ENCODE data around the gene SPATA18. TPM values are rescaled to one million over a fixed set of nuclear protein-coding genes. Genes with fewer than 3 reads are reported as not detected.
"Not testable (repeated sequence)": the region's sequence is repeated elsewhere in the genome, so short reads cannot be mapped to it uniquely, and the experiment has no call there.

SPATA18 gene
- total RNA-seq, 1 experiment from 2014 or later, result 0.47 TPM

DNA sequence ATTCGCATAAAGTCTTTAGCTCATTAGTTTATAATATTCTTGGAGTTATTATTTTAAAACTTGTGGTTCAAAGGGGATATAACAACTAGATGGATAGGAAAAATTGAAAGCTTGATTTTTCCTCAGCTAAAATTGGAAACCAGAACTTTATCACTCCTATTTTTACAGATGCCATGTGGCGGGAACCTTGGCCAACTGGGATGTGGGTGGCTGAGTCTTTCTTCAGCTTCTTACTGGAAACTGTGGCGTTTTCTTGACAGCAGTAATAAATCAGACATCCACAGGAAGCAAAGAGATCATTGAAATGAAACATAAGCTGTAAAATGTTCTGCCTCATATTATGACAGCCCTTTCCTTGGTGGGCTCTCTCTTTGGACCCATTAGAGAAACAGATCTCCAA is 84.1 kb downstream of the SPATA18 start:
- no peak overlapping the region for H3K4me3 ChIP-seq (replicated peaks in 1 of 2; ENCODE audit: low read depth in 1 of 2, low read length in 2 of 2)
- no peak overlapping the region for H3K4me2 ChIP-seq (ENCODE audit: low read length)
- ChIA-PET RAD21 (ENCODE audit: low non-redundant PET in 1 of 2, low total read pairs in 2 of 2, uncharacterized antibody in 2 of 2, unreplicated experiment in 2 of 2) (no interaction called here), POLR2A (no interaction called here), CTCF (no interaction called here)
- no TSS peak for BruUV-seq (replicated peaks)
- no peaks in the 10 kb centered on the region for H3K9me2 ChIP-seq (ENCODE audit: insufficient read depth)
- H4K20me1 ChIP-seq (ENCODE audit: insufficient read depth), result no peaks in the 10 kb centered on the region
- H3K4me1 ChIP-seq (ENCODE audit: control insufficient read depth in 1 of 2, insufficient read depth in 2 of 2, low read length in 2 of 2), result no peaks in the 10 kb centered on the region
- TF ChIP-seq ZBTB33 (IDR thresholded peaks at IDR 0.05; ENCODE audit: extremely low read depth, insufficient replicate concordance, low read length) (no peak), FOSL1 (IDR thresholded peaks at IDR 0.05; ENCODE audit: low read depth) (no peak), POLR2A (IDR thresholded peaks at IDR 0.05; ENCODE audit: borderline replicate concordance, extremely low read depth, insufficient read depth, insufficient read length) (no peak), EZH2 (IDR thresholded peaks at IDR 0.05) (no peak), JUND (IDR thresholded peaks at IDR 0.05) (no peak), ZNF274 (IDR thresholded peaks at IDR 0.05; ENCODE audit: low read depth, low read length) (no peak), EGR1 (IDR thresholded peaks at IDR 0.05; ENCODE audit: low read depth) (no peak), TCF7L2 (IDR thresholded peaks at IDR 0.05; ENCODE audit: borderline replicate concordance, extremely low read depth, insufficient read depth, insufficient read length) (no peak), ZFX (IDR thresholded peaks at IDR 0.05) (no peak), POLR2AphosphoS5 (IDR thresholded peaks at IDR 0.05; ENCODE audit: low read depth, low read length) (no peak), RAD21 (IDR thresholded peaks at IDR 0.05; ENCODE audit: low read depth) (no peak), CEBPB (IDR thresholded peaks at IDR 0.05; ENCODE audit: low read depth) (no peak), SIN3A (IDR thresholded peaks at IDR 0.05; ENCODE audit: low read depth) (no peak), EZH2phosphoT487 (IDR thresholded peaks at IDR 0.05; ENCODE audit: borderline replicate concordance) (no peak), ELF1 (IDR thresholded peaks at IDR 0.05; ENCODE audit: borderline replicate concordance, low read depth) (no peak), CBX3 (IDR thresholded peaks at IDR 0.05; ENCODE audit: low read depth) (no peak), SRF (IDR thresholded peaks at IDR 0.05; ENCODE audit: low read depth) (no peak), ATF3 (IDR thresholded peaks at IDR 0.05) (no peak)
- TF ChIP-seq, protein P1, sequence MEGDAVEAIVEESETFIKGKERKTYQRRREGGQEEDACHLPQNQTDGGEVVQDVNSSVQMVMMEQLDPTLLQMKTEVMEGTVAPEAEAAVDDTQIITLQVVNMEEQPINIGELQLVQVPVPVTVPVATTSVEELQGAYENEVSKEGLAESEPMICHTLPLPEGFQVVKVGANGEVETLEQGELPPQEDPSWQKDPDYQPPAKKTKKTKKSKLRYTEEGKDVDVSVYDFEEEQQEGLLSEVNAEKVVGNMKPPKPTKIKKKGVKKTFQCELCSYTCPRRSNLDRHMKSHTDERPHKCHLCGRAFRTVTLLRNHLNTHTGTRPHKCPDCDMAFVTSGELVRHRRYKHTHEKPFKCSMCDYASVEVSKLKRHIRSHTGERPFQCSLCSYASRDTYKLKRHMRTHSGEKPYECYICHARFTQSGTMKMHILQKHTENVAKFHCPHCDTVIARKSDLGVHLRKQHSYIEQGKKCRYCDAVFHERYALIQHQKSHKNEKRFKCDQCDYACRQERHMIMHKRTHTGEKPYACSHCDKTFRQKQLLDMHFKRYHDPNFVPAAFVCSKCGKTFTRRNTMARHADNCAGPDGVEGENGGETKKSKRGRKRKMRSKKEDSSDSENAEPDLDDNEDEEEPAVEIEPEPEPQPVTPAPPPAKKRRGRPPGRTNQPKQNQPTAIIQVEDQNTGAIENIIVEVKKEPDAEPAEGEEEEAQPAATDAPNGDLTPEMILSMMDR (IDR thresholded peaks at IDR 0.05 in 2 of 3, conservative IDR thresholded peaks at IDR 0.05 in 1 of 3; ENCODE audit: borderline replicate concordance in 1 of 3, insufficient read depth in 1 of 3, low read depth in 2 of 3, low read length in 2 of 3), result no peak
- TF ChIP-seq, protein P2, sequence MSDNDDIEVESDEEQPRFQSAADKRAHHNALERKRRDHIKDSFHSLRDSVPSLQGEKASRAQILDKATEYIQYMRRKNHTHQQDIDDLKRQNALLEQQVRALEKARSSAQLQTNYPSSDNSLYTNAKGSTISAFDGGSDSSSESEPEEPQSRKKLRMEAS (IDR thresholded peaks at IDR 0.05), result no peak
- no peak overlapping the region for H2AFZ ChIP-seq (ENCODE audit: low read depth, low read length, poor library complexity, severe bottlenecking)
- no peak for ATAC-seq
- no peaks in the 10 kb centered on the region for H3K79me2 ChIP-seq (ENCODE audit: insufficient read depth, low read length)
- H3K27me3 ChIP-seq (ENCODE audit: insufficient read depth, low read length), result peaks cover 16% of the 10 kb centered on the region; the same call in 1 of the 2 replicates
- H3K27ac ChIP-seq (ENCODE audit: low read depth, low read length), result no peak overlapping the region
- no peak overlapping the region for H3K9ac ChIP-seq (ENCODE audit: low read length)
- no peaks in the 10 kb centered on the region for H3K9me3 ChIP-seq (ENCODE audit: control insufficient read depth in 1 of 2, insufficient read depth in 1 of 2, low read depth in 1 of 2, low read length in 2 of 2)
- no peak for DNase-seq (ENCODE audit: low read depth, low spot score)
- H3K36me3 ChIP-seq (ENCODE audit: control insufficient read depth in 1 of 2, insufficient read depth in 2 of 2, low read length in 2 of 2), result no peaks in the 10 kb centered on the region
- intact Hi-C loops (cut with micrococcal nuclease), result no loop called here

DNA sequence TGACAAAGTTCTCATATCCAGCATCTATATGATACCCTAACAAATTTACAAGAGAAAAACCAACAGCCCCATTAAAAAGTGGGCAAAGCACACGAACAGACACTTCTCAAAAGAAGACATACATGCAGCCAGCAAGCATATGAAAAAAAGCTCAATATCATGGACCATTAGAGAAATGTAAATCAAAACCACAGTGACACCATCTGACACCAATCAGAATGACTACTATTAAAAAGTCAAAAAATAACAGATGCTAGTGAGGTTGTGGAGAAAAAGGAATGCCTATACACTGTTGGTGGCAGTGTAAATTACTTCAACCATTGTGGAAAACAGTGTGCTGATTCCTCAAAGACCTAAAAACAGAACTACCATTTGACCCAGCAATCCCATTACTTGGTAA is 86.0 kb downstream of the SPATA18 start:
- H3K4me3 ChIP-seq (replicated peaks in 1 of 2; ENCODE audit: low read depth in 1 of 2, low read length in 2 of 2); H2AFZ ChIP-seq (ENCODE audit: low read depth, low read length, poor library complexity, severe bottlenecking); H3K4me1 ChIP-seq (ENCODE audit: control insufficient read depth in 1 of 2, insufficient read depth in 2 of 2, low read length in 2 of 2); H3K79me2 ChIP-seq (ENCODE audit: insufficient read depth, low read length); H3K27me3 ChIP-seq (ENCODE audit: insufficient read depth, low read length); H3K4me2 ChIP-seq (ENCODE audit: low read length); H3K9me2 ChIP-seq (ENCODE audit: insufficient read depth); intact Hi-C loops (cut with micrococcal nuclease); H4K20me1 ChIP-seq (ENCODE audit: insufficient read depth); H3K27ac ChIP-seq (ENCODE audit: low read depth, low read length); DNase-seq (ENCODE audit: low read depth, low spot score); H3K9me3 ChIP-seq (ENCODE audit: control insufficient read depth in 1 of 2, insufficient read depth in 1 of 2, low read depth in 1 of 2, low read length in 2 of 2); H3K9ac ChIP-seq (ENCODE audit: low read length); POLR2A ChIA-PET; ATAC-seq; H3K36me3 ChIP-seq (ENCODE audit: control insufficient read depth in 1 of 2, insufficient read depth in 2 of 2, low read length in 2 of 2); RAD21 ChIA-PET (ENCODE audit: low non-redundant PET in 1 of 2, low total read pairs in 2 of 2, uncharacterized antibody in 2 of 2, unreplicated experiment in 2 of 2); BruUV-seq (replicated peaks); CTCF ChIA-PET: not testable (repeated sequence)
